ENCODE results near the gene CLPTM1. TPM values are rescaled to one million over a fixed set of nuclear protein-coding genes. Genes with fewer than 3 reads are reported as not detected.
A peak's percentile ranks its signal among the peaks of the same experiment; 100 is the strongest.

The CLPTM1 gene, protein sequence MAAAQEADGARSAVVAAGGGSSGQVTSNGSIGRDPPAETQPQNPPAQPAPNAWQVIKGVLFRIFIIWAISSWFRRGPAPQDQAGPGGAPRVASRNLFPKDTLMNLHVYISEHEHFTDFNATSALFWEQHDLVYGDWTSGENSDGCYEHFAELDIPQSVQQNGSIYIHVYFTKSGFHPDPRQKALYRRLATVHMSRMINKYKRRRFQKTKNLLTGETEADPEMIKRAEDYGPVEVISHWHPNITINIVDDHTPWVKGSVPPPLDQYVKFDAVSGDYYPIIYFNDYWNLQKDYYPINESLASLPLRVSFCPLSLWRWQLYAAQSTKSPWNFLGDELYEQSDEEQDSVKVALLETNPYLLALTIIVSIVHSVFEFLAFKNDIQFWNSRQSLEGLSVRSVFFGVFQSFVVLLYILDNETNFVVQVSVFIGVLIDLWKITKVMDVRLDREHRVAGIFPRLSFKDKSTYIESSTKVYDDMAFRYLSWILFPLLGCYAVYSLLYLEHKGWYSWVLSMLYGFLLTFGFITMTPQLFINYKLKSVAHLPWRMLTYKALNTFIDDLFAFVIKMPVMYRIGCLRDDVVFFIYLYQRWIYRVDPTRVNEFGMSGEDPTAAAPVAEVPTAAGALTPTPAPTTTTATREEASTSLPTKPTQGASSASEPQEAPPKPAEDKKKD
- 74.9 and 232 TPM in 2 replicates for total RNA-seq (2011; cell fraction: chromatin; rRNA removed; ENCODE audit: low replicate concordance)
- 163 and 196 TPM in 2 replicates for total RNA-seq (2011; cell fraction: nucleolus; rRNA removed)
- 143 TPM in 2 replicates for total RNA-seq (2011; cell fraction: nucleoplasm; rRNA removed)
- total RNA-seq (2014; rRNA removed) = 27.5 and 61.8 TPM in 2 replicates
- total RNA-seq (2014; rRNA removed; fragmentation: Illumina TruSeq; extraction: Trizol) = 10.1 and 10.6 TPM in 2 replicates
- 21.8 and 24.7 TPM in 2 replicates for total RNA-seq (2015; rRNA removed; fragmentation: Illumina TruSeq; extraction: Trizol)
- total RNA-seq (2021) = 90.2 and 96.0 TPM in 2 replicates
- 28.8 and 53.6 TPM in 2 replicates for polyA plus RNA-seq (2011; rRNA removed)
- 46.7 and 81.9 TPM in 2 replicates for polyA plus RNA-seq (2011; cell fraction: cytosol; rRNA removed)
- polyA plus RNA-seq (2011; cell fraction: nucleus; rRNA removed) = 82.4 and 135 TPM in 2 replicates
- polyA plus RNA-seq (2012) = 51.6 and 56.8 TPM in 2 replicates
- polyA plus RNA-seq (2014; fragmentation: Illumina TruSeq; extraction: Trizol) = 80.9 and 88.2 TPM in 2 replicates
- 1 to 10 TPM in 1 of 2 experiments, under 1 TPM in 1; 0.37 to 2.4 TPM for polyA plus RNA-seq (2014; fragmentation: Nextera tagmentation; extraction: Ambion mirVana)
- 42.1 and 44.3 TPM in 2 replicates for polyA plus RNA-seq (2014; rRNA removed)
- 26.0 and 33.3 TPM in 2 replicates for polyA minus RNA-seq (2011; rRNA and poly(A)+ RNA removed)
- polyA minus RNA-seq (2011; cell fraction: cytosol; rRNA and poly(A)+ RNA removed) = 27.2 and 40.1 TPM in 2 replicates
- 32.2 and 33.1 TPM in 2 replicates for polyA minus RNA-seq (2011; cell fraction: nucleus; rRNA and poly(A)+ RNA removed)
- Bru-seq, nascent RNA = percentile 70 among the genes with signal in this experiment
- percentile 70 among the genes with signal in this experiment for BruChase-seq, experiment 1, labeled RNA remaining after a 2-hour chase
- BruChase-seq, experiment 2, labeled RNA remaining after a 6-hour chase = percentile 74 among the genes with signal in this experiment
- long read RNA-seq, experiment 1, transcript CLPTM1-201 (14 exons, 2,604 nt) = major isoform, 54 of 138 reads
- long read RNA-seq, experiment 1, partial matches to known transcripts = 81 of 138 reads
- long read RNA-seq, experiment 1, other reads (novel, unspliced or antisense) = 3 of 138 reads
- long read RNA-seq, experiment 2, transcript CLPTM1-201 (14 exons, 2,604 nt) = major isoform, 72 of 116 reads
- long read RNA-seq, experiment 2, partial matches to known transcripts = 27 of 116 reads
- long read RNA-seq, experiment 2, other reads (novel, unspliced or antisense) = 16 of 116 reads
- long read RNA-seq, experiment 3, transcript CLPTM1-201 (14 exons, 2,604 nt) = major isoform, 70 of 85 reads
- long read RNA-seq, experiment 3, partial matches to known transcripts = 6 of 85 reads
- long read RNA-seq, experiment 3, other reads (novel, unspliced or antisense) = 9 of 85 reads

DNA sequence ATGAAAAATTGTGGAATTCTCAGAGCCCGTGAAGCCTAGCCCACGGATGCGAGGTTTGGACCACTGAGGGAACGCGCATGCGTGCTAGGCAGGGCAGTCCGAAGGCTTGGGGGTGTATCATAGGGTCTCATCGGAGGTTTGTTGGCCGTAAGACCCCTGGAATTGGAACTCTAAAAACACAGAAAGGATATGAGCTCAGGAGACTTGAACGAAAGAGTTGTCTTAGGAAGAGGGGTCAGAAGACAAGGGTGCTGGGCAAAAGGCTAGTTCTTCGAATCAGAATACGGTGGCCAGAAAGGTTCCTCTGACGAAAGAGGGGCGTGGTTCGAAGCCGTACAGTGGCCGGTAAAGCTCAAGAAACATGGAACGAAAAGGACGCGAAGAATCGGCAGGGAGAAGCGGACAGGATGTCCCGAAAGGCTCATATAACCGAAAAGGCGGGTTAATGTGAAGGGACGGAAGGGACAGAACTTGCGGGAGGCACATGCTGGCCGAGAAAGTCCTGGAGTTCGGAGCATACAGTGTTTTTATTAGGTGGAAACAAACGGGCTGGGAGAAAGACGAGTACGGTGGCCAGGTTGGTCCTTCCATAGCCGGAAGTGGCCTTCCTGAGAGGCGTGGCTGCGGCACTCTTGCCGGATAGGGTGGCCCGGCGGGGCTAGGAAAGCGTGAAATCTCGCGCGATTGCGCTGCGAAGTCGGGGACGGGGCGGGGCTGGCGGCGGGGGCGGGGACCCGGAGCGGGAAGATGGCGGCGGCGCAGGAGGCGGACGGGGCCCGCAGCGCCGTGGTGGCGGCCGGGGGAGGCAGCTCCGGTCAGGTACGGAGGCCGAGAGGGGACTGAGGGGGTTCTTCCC lies at the start of gene CLPTM1:
CLPTM1 (plus strand) TSS at position 732 of the 856 bp plus-strand sequence; CDS start at position 748, 16 bp downstream.
- ATAC-seq (peak; percentile 97), DNase-seq (ENCODE audit: extremely low read depth in 1 of 4, low spot score in 3 of 4) (peak; percentile 96 to 98 (median 97)), FAIRE-seq (peak; percentile 91)
- Histone ChIP-seq H4K20me1 (replicated peaks; ENCODE audit: control insufficient read depth, insufficient read depth, low read length) (peaks cover 13% of the 10 kb centered on the region; the same call in 1 of the 2 replicates), H3K4me1 (replicated peaks in 1 of 2; ENCODE audit: control insufficient read depth in 2 of 2, insufficient read depth in 2 of 2, low read length in 2 of 2) (peaks cover 16 to 31% of the 10 kb centered on the region in 2 experiments; a peak in 4 of 5 replicates), H3K4me3 (peak within 1 kb of the TSS; percentile 100), H3K9me1 (ENCODE audit: control insufficient read depth, insufficient read depth, low read length) (peaks cover 7% of the 10 kb centered on the region), H3K9me3 (replicated peaks; ENCODE audit: control insufficient read depth, insufficient read depth, low read depth, low read length) (no peaks in the 10 kb centered on the region), H2AFZ (ENCODE audit: low read depth, low read length) (peak within 1 kb of the TSS; percentile 92), H3K9ac (ENCODE audit: insufficient read depth in 1 of 2, low read depth in 2 of 2, low read length in 2 of 2) (peak within 1 kb of the TSS; percentile 89 to 100), H3K36me3 (ENCODE audit: control insufficient read depth, insufficient read depth, low read length) (peaks cover 21% of the 10 kb centered on the region; the same call in 2 of the 3 replicates), H3K79me2 (ENCODE audit: control insufficient read depth, insufficient read depth, low read length) (peaks cover 56% of the 10 kb centered on the region), H3K27ac (ENCODE audit: extremely low read depth, low read depth, low read length) (peak within 1 kb of the TSS; percentile 90), H3K4me2 (ENCODE audit: insufficient read depth, low read length) (peak within 1 kb of the TSS; percentile 100), H3K27me3 (ENCODE audit: control insufficient read depth in 2 of 2, insufficient read depth in 2 of 2, low read length in 2 of 2) (no peaks in the 10 kb centered on the region)
- BruUV-seq (replicated peaks) = TSS peak; percentile 94
- intact Hi-C loops (cut with micrococcal nuclease) (no loop called here), in situ Hi-C loops (cut with MboI) (loop anchor here (5.0 kb wide), 1 partner anchor 43 kb away; the partner anchor contains the start of gene APOC1)
- CTCF ChIA-PET (ENCODE audit: low intra/inter-chr PET ratio) = interaction anchor here (1.1 kb wide), 1 partner anchor 52 kb away, joined by 3 read pairs; no protein-coding TSS in a partner anchor
- POLR2A ChIA-PET = interaction anchor here (0.6 to 1.6 kb wide), 12 partner anchors 11 to 1790 kb away, joined by 3 to 8 read pairs (median 4); partner anchors contain the start of genes APOE and TRAPPC6A
- under 1% methylated on average over 54 of the region's 65 CpGs for WGBS (ENCODE audit: insufficient coverage, low coverage, missing lambda C conversion rate)
- no peak for TF ChIP-seq CHD4 (IDR thresholded peaks at IDR 0.05; ENCODE audit: insufficient read depth, insufficient replicate concordance, low read depth, low read length, poor library complexity, severe bottlenecking)
- no peak for TF ChIP-seq RAD21 (CRISPR knock-in tag; conservative IDR thresholded peaks at IDR 0.05 in 1 of 2, IDR thresholded peaks at IDR 0.05 in 1 of 2)
- no peak for TF ChIP-seq ZFX (CRISPR knock-in tag; IDR thresholded peaks at IDR 0.05)
- no peak for TF ChIP-seq RBM17 (IDR thresholded peaks at IDR 0.05; ENCODE audit: borderline replicate concordance, low read depth, low read length)
- no peak for TF ChIP-seq RHOXF2B (CRISPR knock-in tag; conservative IDR thresholded peaks at IDR 0.05)

Measured in K562 (cell line).